ENCODE measurements around the gene MLIP.
"Not testable (repeated sequence)": the region's sequence is repeated elsewhere in the genome, so short reads cannot be mapped to it uniquely, and the experiment has no call there.

MLIP gene

DNA sequence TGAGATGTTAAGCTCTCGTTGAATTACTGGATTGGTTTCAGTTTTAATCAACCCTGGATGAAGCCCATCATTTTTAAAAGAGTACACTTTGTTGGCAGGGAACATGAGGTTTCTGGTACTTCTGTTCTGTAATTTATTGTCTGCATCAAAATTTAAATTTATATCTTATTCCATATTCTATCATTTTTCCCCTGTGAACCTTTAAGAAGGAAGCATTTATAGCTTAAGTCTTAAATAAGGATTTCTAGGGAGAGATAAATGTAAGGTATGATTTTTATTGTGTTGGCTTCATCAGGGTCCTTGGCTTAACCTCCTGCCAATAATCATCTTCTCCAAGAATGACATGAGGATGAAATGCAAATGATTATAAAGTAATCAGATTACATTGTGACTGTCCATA is 40.6 kb downstream of the MLIP start:
- no peak for DNase-seq

DNA sequence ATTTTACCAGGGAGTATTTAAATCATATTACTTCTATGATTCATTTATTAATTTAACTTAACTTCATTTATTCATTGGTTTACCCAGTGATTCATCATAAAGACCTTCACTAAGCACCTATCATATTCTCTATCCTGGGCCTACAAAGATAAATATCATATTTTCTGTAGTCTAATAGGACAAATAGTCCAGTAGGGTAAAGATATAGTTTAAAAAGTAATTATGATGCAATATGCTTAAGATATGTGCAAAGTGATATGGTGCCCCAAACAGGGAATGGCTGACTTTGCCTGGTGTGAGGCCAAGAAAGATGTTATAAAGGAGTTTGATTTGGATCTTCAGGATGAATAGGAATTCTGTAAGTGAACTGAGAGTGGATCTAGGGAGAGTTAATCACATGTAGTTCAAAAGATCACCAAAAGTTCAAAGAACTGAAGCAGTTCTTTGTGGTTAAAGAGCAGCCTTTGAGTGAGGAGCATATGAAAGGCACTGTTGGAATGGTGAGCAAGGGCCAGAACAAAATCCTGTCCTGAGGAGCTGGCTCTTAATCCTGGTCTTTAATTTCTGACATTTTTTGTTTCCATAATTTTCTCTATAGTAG is 45.5 kb downstream of the MLIP start:
- no peak for DNase-seq

DNA sequence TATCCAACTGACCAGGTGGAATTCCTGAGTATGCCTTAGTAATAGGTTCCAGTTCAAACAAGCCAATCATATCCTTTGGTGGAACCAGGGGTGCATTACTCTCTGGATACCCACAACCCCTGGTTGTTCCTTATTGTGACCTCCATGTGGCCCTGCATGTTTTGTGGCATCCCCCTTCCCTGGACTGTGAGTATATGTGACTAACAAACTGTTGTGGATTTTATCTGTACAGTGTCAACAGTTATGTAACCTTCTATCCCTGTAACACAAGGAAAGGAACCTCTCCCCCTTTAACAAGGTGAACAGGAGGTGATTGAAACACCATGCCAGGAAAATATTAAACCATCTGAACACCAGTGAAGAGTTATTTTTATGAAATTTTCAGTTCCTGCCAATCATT is 46.2 kb downstream of the MLIP start:
- no peak for DNase-seq

DNA sequence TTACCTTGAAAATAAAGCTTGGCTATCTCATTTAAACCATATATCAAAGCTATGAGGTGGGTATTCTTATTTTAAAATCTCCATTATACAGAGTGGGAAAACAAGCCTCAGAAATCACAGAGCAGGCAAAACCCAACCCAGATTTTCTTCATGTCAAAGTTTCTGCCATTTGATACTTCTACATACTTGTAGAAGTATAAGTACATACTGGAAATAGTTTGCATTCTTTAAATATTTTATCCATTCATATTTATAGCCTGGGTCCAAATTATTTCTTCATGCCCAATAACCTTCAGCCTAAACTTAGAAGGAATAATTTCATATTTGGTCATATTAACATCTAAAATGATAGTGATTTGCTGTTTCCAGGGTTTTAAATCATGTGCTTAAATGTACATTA is 61.8 kb downstream of the MLIP start:
- no peak for DNase-seq

DNA sequence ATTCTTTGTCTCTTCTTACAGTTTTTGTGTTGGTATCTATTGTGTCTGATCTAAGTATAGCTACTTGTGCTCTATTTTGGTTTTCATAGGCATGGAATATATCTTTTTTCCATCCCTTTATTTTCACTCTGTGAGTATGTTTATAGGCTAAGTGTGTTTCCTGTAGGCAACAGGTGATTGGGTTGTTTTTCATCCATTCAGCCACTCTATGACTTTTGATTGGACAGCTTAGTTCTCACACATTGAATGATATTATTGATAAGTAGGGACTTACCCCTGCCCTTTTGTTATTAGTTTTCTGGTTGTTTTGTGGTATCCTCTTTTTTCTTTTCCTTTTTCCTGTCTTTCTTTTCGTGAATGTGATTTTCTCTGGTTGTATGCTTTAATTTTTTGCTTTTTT is 67.9 kb downstream of the MLIP start:
- DNase-seq: no peak

DNA sequence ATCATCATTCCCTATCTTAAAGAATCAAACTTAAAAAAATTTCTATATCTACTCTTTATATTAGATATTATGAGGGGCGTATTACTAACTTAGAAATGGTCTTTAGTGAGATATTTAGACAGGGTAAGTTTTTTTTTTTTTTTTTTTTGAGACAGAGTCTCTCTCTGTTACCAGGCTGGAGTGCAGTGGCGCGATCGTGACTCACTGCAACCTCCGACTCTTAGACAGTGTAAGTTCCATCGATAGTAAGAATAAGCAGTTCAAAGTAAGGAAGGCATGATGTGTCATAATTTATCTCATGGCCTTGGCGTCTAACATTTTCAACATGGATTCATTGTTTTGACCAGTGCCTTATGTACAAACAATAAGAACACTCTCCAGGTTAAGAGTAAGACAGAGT is 72.4 kb downstream of the MLIP start:
- no peak for DNase-seq

DNA sequence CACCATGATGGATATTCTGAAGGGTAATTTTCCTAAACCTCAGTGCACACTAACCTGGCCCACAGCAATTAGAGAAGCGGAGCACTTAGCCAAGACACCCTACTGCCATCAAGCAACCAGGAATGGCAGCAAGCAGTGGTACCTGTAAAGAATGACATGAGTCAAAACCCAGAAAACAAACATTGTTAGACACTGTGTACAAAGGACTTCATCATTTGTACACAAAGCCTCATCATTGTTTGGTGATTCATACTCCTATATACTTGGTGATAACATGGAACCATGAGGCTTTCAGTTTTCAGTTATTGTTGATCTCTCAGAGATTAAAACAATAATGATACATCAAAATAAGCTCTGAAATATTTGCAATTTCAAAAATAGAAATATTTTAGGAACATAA is 74.6 kb downstream of the MLIP start:
- DNase-seq: no peak

DNA sequence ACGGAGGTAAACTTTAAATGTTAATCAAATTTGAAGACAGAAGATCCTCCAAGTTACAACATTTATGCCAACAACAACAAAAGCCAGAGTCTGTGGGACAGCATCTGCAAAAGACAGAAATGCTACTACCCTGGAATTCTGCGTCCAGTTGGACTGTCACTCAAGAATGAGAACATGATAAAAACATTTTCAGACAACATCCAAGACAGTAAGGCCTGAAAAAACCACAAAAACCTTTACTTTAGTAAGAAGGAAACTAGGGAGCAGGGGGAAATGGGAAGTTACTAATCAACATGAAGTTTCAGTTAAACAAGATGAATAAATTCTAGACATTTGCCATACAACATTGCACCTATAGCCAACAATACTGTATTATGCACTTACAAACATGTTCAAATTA is 77.6 kb downstream of the MLIP start:
- DNase-seq: no peak

DNA sequence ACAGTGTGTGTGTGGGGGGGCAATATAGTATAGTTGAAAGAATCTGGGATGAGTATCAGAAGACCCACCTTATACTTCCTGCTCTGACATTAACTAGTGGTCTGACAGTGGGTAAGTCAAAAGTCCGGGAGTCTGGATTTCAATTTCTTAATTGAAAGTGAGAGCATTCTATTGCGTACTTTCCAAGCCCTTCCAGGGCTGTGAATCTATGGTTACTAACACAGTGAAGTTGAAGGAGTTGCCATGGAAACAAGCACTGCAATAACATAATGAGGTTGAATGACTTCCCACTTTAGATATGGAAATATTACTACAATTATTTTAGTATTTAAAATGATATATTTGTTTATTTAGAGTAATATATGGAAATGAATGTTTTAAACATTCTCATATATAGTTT is 80.2 kb downstream of the MLIP start:
- DNase-seq: no peak

DNA sequence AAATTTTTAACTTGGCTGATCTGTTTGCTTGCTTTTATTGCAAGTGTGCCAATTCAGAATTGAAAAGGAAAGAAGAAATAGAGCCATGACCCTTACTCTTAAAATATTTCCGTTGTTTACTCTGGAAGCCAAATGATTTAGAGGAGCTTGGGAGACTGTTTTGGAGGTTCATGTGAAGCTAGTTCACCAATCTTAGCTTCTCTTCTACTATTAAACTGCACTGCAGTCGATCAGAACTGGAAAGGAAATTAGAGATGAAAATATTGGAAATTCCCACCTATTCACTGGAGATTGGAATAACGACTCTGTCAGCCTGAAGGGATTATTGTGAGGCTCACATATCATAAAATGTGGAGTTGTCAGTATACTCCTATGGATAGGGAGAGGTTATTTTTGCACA is 81.8 kb downstream of the MLIP start:
- no peak for DNase-seq

DNA sequence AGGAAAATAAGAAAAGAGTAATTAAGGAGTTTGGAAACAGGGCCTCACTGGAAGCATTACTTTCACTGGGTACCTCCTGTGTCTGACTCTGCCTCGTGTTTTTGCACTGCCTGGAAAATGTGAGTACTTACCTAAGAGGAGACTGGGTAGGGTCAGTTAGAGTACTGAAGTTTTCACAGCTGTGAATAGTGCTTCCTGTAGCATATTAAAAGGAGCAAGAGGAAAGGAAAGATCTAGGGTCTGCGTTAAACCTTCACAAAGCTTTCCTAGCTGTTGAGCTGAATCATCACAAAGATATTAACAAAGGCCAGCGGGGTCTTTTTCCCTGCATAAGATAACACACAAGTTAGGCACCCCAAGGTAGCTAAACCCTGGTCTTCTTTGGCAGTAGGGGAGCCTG is 82.3 kb downstream of the MLIP start:
- DNase-seq: no peak

DNA sequence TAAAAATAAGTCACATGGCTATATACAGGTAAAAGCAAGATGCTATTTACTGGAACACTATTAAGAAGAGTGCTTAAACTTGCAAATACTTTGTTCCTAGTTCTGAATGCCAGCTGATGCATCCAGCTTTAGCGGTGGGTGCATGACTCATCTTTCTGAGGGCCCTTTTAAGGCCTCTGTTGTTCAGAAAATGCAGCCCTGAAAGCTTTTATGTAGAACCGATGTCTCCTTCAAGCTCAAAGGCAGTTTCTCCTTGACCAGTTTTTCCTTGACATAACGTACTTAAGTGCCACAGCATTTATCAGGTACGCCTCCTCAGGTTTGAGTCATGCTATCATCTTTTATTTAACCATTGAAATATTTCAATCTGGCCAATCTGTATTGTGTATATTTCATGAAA is 82.8 kb downstream of the MLIP start:
- no peak for DNase-seq

DNA sequence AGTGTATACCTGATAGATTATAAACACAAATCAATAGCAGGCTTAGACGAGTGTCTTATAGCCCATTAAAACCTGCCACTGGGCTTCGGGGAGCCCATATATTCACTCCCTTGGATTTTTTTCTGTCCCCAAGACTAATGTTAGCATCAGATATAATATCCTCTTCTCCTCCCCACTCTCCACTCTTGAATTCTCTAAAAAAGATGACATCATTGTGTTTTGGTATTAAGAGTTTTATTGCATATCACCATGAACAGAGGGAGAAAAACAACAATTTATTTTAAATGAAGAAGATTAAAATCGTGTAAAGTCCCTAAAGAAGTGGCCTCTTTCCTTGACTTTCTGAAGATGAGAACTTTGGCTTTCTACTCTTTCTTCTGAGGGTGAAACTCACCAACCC is 84.4 kb downstream of the MLIP start:
- DNase-seq: no peak

DNA sequence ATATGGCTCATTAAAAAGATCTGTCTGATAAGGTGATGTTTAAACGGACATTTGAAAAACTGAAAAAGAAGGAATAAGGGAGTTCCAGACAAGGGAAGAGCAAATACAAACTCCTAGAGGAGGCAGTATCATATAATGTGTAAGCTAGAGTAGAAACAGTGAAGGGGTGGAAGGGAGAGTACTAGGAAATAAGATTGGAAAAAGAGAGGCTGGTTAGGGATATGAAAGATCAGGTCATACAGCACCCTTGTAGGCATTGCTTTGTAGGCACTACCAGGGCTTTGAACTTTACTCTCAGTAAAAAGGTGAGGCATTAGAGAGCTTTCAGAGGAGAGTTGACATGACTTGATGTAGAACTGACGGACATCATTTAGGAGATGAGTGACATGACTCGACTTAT is 85.7 kb downstream of the MLIP start:
- no peak for DNase-seq

DNA sequence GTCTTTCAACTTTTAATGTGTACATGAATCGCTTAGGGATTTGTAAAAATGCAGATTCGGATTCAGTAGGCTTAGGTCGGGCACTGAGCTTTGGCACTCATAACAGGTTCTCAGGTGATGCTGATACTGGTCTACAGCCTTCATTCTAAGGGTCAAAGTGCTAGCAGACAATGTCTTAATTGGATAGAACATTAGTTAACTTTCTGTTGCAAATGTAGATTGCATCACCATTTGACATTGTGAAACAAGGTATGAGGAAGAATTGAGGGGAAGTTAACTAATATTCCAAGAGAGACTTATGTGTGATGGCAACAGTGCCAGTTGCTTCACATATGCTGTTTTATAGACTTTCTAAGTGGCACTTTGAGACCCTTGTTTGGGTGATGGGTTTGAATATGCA is 86.9 kb downstream of the MLIP start:
- DNase-seq: no peak

DNA sequence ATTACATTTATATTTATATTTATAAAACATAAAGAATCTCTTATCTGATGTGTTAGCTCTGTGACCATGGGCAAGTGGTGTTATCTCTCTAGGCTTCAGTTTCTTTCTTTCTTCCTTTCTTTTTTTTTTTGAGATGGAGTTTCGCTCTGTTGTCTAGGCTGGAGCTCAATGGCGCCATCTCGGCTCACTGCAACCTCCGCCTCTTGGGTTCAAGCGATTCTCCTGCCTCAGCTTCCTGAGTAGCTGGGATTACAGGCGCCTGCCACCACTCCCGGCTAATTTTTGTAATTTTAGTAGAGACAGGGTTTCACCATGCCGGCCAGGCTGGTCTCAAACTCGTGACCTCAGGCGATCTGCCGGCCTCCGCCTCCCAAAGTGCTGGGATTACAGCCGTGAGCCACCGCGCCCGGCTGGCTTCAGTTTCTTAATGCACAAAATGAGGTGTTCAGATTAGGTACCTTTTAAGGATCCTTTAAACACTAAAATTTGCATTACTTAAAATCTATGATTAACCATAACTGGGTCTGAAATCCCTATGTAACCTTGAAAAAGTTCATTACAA is 92.3 kb downstream of the MLIP start:
- DNase-seq: not testable (repeated sequence)

DNA sequence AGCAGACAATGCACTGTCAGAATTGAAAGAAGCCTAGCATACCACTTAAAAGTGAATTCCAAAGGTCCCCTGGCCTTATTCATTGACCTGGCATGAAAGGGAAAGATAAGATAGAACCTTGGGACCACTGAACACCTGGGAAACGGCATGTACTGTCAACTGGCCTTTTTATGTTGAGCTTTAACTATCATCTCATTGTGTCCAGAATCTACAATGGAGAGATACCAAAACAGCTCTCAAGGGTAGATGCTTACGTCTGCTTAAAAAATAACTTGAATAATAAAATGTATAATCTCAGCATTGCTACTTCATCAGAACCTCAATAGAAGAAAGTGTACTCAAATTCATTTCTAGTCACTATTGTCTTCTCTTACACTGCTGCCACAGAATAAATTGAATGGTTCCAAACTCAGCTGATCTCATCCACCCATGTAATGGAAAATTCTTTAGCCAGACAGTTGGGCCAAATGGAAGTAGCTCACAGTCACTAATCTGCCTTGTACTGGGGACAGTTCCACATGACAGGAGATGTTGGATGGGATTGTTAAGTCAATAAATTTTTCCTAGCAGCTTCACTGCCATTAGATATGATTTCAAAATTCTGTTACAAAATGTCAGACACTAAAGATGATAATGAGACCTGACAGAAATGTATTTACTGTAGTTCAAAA is 93.8 kb downstream of the MLIP start:
- DNase-seq: no peak

DNA sequence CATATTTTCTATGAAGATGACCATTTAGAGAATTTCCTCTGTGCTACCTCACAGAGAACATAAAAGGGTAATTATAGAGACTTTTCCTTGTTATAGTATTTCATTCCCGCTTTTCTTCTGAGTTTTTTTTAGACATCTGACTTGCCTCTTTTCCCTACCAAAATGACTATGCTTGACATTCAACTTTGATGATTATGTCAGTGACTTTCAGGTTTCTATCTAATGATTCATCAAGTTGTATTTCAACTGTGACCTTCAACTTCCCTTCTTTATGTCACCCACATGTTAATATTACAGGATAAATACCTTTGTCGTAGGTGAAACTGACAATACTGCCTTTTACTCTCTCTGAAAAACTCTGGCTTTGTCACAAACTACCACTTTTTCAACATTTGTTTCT is 95.3 kb downstream of the MLIP start:
- DNase-seq: no peak

DNA sequence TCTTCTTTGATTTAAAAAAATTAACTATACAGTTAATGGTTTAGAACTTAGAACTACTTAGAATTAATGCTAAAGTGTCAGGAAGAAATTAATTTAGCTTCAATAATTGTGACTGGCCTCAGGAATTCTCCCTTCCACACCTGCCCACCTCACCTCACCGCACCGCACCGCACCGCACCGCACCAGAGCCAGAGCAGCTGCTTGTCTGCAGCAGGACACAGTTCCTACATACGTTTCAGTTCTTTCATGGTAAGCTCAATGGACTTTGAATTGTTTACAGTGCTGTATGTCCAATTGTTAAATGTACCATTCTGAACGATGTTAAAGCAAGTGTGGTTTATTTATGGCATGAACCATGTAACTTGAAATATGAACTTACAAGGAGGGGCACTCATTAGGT is 98.7 kb downstream of the MLIP start:
- DNase-seq: not testable (repeated sequence)

DNA sequence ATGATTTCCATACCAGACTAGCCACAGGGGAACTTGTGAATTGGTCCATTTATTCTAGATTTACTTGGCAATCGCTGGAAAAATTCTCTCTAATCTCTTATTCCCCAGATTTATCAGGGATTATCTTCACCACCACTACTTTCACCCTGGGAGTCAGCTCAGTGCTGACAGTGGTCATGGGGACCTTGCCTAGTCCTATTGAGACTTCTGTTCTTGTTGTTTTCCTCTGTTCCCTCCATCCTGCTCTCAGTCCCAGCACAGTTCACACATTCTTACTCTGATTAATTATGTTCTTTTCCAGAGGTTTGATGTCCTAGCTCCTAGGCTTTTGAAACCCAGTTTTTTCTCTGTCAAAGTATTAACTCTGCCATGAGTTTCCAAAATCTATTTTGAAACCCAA is 103.0 kb downstream of the MLIP start:
- no peak for DNase-seq

DNA sequence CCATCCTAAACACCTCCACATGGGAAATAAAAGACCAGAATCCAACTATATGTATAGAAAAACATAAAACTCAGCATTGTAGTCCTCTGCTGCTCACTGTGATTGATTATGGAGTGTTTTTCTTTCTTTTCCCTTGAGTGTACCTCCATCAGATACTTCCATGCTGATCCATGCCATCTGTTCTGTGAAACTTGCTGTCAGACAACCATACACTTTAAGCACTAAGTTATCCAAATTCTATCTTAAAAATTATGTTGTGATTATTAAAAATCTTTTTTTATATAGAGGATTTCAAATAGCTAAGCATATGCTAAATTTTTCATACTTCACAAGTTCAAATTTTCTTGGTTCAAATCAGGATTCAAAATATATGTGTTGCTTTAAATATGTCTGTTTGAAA is 105.1 kb downstream of the MLIP start:
- DNase-seq: no peak

DNA sequence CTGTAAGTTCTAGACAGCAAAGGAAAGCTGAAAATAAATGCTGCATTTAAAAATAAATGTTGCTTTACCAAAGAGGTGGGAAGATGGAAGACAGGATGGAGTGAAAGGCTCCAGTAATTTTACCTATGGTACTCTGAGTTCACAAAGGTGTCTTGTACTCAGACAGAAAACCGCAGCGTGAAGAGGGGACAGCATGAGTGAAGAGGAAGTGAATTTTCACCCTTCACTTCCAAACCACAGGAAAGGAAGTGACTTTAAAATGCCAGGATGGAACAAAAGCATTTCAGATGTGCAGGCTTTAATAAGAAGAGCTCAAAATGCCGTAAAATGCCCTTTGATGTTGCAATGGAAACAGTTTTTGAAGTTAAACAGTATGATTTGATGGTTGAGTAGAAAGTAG is 105.8 kb downstream of the MLIP start:
- no peak for DNase-seq

DNA sequence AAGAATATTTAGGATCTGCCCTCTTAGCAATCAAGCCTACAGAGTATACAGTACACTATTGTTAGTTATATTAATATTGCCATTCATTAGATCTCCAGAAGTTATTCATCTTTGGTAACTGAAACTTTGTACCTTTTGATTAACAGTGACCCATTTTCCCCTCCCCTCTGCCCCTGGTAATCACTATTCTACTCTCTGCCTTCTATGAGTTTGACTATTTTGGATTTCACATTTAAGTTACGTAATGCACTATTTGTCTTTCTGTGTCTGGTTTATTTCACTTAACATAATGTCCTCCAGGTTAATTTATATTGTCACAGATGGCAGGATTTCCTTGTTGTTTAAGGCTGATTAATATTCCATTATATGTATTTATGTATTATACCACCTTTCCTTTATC is 111.0 kb downstream of the MLIP start:
- DNase-seq: no peak

DNA sequence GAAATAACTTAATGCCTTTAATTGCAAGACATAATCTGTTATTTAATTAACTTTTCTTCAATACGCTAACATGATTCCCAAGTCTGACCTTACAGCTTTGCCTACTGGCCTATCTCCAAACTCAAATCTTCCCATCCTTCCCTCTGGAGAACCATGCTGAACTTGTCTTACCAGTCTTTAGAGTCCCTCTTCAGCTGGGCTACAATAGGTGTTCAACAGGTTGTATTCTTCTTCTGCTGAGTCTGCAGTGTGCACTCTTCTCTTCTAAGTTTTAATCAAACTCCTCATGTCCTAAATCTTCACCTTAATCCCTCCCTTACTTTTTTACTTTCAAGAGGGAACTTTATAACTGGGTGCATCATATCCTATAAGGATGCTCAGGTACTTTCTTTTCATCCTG is 121.5 kb downstream of the MLIP start:
- no peak for DNase-seq

DNA sequence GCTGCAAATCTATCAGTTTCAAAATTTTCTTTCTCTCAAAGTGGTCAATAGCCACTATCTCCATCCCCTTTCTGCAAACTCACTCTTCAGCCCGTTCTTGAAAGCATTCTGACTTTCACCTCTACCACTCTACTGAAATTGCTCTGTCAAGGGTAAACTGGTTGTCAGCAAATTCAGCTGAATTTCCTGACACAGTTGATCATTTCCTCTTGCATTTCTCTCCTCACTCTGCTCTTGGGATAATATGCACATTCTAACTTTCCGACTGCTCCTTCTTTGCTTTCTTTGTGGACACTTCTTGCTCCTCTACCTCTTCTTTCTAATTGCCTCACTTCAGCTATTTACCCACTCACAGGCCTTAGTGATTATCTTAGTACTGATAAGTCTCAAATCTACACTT is 123.3 kb downstream of the MLIP start:
- DNase-seq: no peak
